Mammary epithelial cell (primary cell): ENCODE measurements around the gene PLS1.

Experiments
- CTCF ChIP-seq, 2 donors: IDR thresholded peaks in 1 of 2; conservative IDR thresholded peaks in 1 of 2; 2 replicates each; pipeline ENCODE4 v1.5.1; 2011 to 2012; ENCODE audit warnings: inconsistent platforms in 2 of 2, low read length in 2 of 2, mild to moderate bottlenecking in 2 of 2, control low read depth in 1 of 2, low read depth in 1 of 2; ENCODE audit not compliant: insufficient read depth in 1 of 2; ENCODE audit errors: extremely low read depth in 1 of 2
- EZH2 ChIP-seq: IDR thresholded peaks from 2 replicates; pipeline ENCODE4 v1.6.1; 2012; ENCODE audit warnings: low read length, inconsistent platforms, borderline replicate concordance

GRCh38 chr3:142694225-142694624 is 98.0 kb downstream of the PLS1 start:
- no peak for TF ChIP-seq CTCF (conservative IDR thresholded peaks at IDR 0.05 in 1 of 2, IDR thresholded peaks at IDR 0.05 in 1 of 2; ENCODE audit: extremely low read depth in 1 of 2, insufficient read depth in 1 of 2, low read depth in 1 of 2, low read length in 2 of 2)
- no peak for TF ChIP-seq EZH2
